ENCODE data around the gene KCNJ12.
"Not testable (repeated sequence)": the region's sequence is repeated elsewhere in the genome, so short reads cannot be mapped to it uniquely, and the experiment has no call there.

KCNJ12 gene

GRCh38 chr17:21349358-21350050, 26.7 kb upstream of the KCNJ12 start:
- DNase-seq = not testable (repeated sequence)

- DNase-seq = not testable (repeated sequence)
Measured at GRCh38 chr17:21350495-21350894, 25.7 kb upstream of the KCNJ12 start.

DNA sequence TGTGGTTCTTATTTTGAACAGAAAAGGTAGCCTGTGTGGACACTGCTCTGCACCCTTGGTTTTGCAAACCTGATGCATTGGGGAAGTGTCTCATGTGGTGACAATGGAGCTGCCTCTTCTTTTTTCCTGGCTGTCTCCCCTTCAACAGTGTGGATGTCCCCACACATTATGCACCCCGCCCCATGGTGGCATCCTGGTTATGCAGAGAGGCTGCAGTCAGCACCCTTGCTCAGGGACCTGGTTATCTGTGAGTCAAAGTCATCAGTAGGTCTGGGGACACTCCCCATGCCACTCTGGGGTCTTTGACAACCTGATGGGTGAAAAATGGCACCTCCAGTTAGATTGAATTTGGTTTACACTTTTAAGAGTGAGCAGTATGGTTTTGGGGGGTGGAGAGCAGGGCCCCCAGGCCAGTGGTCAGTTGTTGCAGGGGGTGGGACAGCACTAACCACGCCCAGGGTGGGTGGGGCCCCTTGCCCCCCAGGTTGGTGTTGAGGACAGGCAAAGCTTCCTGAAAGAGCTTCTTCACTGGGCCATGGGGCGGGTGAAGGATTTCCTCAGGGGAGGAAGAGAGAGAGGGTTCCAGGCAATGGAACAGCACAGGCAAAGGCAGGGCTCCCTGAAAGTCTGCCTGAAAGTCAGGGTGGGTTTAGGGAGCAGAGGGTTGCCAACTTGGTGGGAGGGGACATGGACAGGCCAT, 24.6 kb upstream of the KCNJ12 start:
- no peak for DNase-seq

GRCh38 chr17:21352221-21352980, 23.8 kb upstream of the KCNJ12 start:
- DNase-seq = no peak

DNA sequence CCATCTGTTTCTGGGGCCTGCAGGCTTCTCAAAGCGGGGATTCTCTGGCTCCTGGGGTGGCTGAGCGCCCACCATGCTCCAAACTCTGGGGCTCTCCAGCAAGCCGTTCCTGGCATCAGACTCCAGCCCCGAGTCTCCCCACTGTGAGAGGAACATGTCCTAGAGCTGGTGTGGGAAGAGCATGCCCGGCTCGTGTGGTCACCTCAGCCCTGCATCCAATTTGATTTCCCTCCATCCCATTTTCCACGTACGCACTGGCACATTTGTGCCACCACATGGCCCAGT, 23.2 kb upstream of the KCNJ12 start:
- no peak for DNase-seq

GRCh38 chr17:21353326-21354010, 22.7 kb upstream of the KCNJ12 start:
- no peak for DNase-seq

- no peak for DNase-seq
Measured at GRCh38 chr17:21354796-21355385, 21.3 kb upstream of the KCNJ12 start.

DNA sequence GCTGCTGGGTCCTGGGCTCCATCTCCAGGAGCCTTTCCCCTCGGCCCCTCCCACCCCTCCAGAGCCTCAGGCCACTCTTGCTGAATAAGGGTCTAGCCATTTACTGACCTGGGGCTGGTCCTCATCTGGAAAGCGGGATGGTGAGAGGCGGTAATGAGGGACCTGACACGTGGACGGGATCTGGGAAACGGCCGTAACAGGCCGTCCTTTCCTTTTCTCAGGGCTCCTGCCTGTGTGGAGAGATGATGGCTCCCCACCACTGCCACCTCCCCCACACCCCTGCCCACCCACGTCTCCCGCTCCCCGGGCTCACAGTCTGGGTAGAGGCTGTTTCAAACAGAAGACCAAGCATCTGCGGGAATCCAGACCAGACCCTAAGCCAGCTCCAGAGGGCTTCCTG, 20.6 kb upstream of the KCNJ12 start:
- no peak for DNase-seq

GRCh38 chr17:21356537-21357127, 19.5 kb upstream of the KCNJ12 start:
- DNase-seq = no peak

DNA sequence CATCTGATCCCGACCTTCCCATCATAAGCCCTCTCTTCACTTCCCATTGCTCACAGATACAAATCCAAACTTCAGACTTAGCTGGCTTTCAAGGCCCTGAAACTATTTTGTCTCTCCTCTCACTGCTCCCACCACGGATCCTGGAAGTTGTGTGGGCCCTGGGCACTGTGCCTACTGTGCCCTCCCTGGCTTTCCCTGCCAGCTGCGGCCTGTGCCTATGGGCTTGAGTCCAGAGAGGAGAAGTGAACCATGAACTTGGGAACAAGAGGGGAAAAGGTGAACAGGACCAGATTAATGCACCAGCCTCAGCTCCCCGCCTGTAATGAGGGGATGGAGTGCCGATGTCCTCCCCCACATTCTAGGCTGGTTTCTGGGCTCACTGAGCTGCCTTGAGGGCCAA, 18.9 kb upstream of the KCNJ12 start:
- DNase-seq = no peak

- no peak for DNase-seq
Measured at GRCh38 chr17:21357696-21358656, 18.2 kb upstream of the KCNJ12 start.

- DNase-seq = no peak
Measured at GRCh38 chr17:21358682-21359482, 17.3 kb upstream of the KCNJ12 start.

GRCh38 chr17:21359483-21359840, 16.7 kb upstream of the KCNJ12 start:
- DNase-seq = no peak

DNA sequence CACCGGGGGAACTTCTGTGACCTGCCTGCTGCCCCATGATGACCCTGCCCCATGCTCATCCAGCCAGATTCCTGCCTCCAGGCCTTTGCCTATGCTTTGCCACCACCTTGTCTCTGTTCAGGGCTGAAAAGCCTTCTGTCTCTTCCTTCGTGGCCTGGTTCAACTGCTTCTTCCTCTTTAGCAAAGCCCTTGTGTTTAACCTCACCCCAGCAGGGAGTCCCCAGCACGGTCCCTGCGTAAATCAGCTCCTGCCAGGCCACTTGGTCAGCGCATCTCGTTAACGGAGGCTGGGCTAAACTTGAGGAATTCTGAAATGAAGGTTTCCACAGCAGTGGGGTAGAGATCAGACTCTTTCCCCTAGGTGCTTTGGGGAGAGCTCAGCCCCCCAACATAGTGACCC, 16.1 kb upstream of the KCNJ12 start:
- no peak for DNase-seq

DNA sequence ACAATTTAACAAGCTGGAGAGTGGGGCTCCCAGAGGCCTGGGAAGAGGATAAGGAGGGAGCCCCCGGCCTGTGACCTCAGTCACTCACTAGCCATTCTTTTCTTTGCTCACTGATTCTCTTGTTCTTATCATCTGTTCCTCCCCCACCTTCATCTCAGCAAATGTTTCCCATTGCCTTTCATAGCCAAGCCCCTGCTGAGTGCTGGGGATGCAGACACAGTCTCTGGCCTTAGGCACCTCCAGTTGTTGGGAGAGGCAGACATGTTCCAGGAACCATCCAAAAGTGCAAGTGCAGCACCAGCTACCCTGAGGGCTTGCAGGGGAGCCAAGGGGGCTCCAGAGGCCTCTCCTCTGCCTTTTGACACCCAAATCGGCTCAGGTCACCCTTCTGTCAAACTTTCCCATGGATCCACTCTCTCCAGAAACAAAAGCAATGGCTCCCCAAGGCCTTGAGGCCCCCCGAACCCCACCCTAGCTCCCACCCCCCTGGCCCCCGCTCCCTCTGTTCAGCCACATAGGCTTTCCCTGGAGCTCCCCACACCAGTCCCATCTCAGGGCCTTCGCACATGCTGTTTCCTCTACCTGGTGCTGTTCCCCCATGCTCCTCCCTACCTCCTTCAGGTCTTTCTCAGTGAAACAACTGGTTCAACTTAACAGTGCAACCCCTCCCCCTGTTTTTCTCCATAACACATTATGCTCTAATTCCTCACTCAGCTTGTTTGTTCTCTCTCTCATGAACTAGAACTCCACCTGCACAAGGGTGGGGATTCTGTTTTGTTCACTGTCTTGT, 14.9 kb upstream of the KCNJ12 start:
- no peak for DNase-seq

DNA sequence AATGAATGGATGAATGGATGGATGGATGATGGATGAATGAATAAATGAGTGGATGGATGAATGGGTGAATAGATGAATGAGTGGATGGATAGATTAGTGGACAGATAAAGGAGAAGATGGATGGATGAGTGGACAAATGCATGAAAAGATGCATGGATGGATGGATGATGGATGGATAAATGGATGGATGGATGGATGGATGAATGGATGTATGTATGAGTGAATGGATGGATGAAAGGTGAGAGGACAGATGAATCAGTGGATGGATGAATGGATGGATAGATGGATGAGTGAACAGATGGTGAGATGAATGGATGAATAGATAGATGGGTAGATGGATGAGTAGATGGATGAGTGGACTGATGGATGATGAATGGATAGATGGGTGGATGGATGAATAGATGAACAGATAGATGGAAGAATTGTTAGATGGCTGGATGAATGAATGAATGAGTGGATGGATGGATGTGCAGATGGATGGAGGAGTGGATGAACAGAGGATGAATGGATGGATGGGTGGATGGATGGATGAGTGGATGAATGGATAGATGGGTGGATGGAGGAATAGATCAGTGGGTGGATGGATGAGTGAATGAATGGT, 13.7 kb upstream of the KCNJ12 start:
- DNase-seq = no peak

DNA sequence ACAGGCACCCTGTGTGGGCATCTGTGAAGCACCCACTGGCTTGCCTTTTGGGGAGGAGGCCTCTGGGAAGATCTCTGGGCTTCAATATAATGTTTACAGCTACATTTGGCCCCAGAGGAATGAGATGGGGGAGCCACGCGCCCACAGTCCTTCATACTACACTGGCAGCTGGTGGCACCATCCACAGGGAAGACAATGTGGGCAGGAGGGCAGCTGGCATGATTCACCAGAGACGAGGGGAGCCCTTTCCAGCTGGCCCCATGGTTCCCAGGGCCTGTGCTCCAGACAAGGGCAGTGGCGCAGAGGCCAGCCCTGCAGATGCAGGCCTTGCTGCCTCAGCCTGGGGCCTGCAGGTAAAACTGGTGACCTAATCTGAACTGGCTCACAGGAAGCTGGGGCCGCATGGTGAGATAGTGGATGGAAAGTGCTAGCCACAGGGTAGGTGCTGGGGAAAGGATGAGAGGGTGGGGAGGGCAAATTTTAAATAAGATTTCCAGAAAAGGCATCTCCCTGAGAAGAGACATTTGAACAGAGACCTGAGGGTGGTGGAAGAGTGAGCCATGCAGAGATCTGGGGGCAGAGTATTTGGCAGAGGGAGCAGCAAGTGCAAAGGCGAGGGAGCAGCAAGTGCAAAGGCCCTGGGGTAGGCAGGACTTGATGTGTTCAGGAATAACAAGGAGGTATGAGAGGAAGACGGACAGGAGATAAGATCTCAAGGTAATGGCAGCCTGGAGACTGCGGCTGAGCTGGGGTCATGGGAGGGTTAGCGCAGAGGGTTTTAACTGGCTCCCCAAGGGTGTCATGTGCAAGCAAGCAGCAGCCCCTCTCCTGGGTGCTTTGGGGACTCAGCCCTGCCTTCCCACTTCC, 12.1 kb upstream of the KCNJ12 start:
- DNase-seq = no peak

DNA sequence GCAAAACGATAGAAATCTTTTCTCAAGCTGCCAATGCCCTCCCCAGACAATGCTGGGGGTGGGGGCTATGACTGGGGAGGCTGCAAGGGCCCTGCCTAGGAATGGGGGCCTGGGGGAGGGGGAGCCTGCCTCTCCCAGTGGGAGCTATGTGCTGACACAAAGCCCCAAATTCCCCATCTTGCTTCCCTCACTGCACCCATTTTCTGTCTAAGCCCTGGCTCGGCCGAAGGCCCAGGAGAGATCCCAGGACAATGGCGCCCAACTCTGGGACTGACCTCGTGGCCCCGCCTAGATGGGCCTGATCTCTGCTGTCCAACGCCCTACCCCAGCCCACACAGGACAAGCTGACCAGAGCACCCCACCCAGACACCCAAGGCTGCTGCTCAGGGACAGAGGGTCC, 11.1 kb upstream of the KCNJ12 start:
- no peak for DNase-seq
